Stimulated activated CD4-positive, alpha-beta T cell treated with anti-CD3 and anti-CD28 coated beads, TNF-alpha, amount 100 ng/mL, for 24 hours (primary cell): ENCODE results near the gene SPEG.
A peak's percentile ranks its signal among the peaks of the same experiment; 100 is the strongest.

Experiments used
- DNase-seq, 3 experiments: peaks; one replicate each; pipeline ENCODE4 v3.0.0-alpha.2; 2020; ENCODE audit warnings: low read depth in 3 of 3

SPEG gene

GRCh38 chr2:219496825-219497494 lies 62.3 kb downstream of the SPEG start:
- DNase-seq = no peak

- peak in 1 of 3 experiments; percentile 28 for DNase-seq
Observed at GRCh38 chr2:219497495-219498279, 63.0 kb downstream of the SPEG start.

DNA sequence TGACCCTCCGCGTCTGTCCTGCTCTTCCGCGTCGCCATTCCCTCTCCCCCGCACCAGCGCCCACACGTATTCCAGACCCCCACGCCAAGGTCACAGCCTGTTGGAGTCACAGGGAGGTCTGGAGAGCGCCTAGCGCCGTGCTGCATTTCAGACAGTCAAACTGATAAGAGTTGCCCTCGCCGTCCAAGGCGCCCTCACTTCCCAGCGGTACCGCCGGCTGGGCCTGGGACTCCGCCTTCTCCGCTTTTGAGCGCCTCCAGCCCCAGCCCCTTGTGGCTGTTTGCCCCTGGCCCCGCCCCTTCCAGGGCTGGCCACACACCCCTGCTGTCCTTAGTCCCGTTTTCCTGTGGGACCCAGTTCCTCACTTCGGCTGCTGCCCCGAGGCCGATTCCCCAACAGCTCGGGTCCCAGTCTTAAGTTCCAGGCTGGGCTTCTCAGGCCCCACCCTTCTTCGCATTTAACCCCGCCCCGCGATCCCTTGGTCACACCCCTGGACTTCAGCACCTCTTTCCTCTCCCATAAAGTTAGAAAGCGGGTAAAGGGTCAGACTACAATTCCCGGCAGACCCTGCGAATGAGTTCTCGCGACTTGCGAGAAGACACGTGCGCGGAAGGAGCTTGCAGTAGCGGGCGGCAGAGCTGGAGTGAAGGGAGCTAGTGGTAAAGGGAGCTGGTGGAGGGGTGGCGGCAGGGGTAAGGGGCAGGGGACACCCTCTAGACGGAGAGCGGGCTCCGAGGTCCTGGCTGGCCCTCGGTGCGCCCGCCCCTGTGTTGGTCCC lies 63.8 kb downstream of the SPEG start, which contains the start of gene GMPPA:
Gene GMPPA, plus strand, starts transcription at position 612 of the 778 bp plus-strand sequence. CDS start 1,085 bp downstream, outside the sequence.
- DNase-seq = peak; percentile 79 to 93 (median 90)

DNA sequence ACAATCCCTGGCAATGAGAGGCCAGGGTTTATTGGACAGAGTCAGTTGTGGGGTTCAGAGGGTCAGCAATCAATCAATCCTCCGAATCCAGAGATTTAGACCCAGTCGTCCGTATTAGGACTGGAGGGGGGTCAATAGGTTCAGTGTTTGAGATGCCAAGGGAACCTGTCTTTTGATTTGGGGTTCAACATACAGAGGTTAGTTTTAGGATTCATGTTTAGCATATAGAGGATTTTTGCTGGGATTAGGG lies 64.3 kb downstream of the SPEG start:
- no peak for DNase-seq

DNA sequence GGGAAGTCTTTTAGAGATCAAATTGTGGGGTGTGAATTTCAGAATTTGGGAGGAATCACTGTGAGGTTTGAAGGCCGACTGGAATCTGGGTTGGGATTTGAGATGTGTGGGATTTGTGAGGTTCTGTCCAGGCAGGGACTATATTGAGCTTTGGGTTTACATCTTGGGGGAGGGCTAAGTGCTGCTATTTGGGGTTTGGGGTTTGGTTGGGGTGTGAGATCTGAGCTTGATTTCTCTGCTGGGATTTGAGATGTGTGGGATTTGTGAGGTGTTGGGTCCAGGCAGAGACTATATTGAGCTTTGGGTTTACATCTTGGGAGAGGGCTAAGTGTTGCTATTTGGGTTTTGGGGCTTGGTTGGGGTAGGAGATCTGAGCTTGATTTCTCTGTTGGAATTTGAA lies 64.9 kb downstream of the SPEG start:
- DNase-seq = no peak

- no peak for DNase-seq
Observed at GRCh38 chr2:219500135-219500534, 65.5 kb downstream of the SPEG start.

GRCh38 chr2:219501849-219502248 lies 67.2 kb downstream of the SPEG start:
- DNase-seq = no peak

DNA sequence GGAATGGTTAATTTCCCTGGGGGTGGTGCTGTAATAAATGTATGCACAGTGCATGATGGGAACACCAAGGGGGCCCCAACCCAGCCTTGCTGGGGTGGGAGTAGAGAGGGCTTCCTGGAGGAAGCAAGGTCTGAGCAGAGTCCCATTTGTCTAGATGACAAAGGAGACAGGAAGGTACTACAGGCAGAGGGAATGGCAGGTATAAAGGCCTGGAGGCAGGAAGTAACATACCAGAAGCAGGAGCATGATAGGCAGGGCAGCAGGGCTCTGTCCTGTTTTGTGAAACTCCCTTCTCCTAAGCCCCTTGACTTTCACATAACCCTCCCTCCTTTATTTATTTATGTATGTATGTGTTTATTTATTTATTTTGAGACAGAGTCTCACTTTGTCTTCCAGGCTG lies 68.0 kb downstream of the SPEG start:
- DNase-seq = no peak

DNA sequence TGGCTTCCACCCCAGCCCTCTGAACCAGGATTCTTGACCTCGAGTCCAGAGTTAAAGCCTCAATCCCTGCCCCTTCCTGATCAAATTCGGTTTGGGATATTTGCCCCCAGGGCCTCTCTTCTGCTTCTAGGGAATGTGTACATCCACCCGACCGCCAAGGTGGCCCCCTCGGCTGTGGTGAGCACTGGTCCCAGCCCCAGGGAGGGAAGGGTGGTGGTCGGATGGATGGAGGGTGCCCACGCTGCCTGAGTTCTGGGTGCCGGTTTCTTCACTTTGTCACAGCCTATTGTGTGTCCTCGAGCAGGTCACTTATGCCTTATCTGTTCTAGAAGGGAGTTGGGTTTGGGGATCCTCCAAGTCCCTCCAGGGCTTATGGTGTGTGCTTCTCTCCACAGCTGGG lies 70.9 kb downstream of the SPEG start:
- DNase-seq = no peak

- no peak for DNase-seq
Observed at GRCh38 chr2:219506153-219506801, 71.6 kb downstream of the SPEG start.

DNA sequence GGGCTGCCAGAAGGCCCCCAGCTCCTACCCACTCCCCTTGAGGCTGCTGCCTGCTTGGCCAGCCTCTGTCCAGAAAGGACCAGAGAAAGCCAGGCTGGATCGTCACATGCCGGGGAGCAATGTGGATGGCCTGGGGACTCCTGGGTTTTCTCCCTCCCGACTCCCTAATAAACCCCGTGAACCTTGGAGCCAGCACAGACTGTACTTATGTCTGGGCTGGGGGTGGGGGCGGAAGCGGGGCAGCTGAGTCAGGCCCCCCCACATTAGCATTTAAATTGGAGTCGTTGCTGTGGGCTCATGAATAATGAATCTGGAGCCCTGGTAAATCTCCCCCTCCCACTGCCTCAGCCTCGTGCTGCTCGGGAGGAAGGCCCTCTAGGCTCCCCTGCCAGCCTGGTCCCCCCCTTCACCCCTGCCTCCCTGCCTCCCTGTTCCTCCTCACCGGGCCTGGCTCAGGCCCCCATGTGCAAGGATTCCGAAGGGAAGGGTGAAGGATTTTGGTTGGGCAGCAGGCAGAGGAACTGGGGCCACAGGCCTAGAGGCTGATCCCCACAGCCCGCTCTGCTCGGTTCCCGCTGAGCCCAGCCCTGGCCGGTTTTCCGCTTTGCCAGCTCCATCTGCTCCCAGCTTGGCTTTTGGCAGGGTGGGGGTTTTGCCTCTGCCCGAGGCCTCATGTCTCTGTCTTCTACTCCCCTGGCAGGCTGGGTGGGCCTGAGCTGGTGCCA lies 72.3 kb downstream of the SPEG start:
- no peak for DNase-seq

DNA sequence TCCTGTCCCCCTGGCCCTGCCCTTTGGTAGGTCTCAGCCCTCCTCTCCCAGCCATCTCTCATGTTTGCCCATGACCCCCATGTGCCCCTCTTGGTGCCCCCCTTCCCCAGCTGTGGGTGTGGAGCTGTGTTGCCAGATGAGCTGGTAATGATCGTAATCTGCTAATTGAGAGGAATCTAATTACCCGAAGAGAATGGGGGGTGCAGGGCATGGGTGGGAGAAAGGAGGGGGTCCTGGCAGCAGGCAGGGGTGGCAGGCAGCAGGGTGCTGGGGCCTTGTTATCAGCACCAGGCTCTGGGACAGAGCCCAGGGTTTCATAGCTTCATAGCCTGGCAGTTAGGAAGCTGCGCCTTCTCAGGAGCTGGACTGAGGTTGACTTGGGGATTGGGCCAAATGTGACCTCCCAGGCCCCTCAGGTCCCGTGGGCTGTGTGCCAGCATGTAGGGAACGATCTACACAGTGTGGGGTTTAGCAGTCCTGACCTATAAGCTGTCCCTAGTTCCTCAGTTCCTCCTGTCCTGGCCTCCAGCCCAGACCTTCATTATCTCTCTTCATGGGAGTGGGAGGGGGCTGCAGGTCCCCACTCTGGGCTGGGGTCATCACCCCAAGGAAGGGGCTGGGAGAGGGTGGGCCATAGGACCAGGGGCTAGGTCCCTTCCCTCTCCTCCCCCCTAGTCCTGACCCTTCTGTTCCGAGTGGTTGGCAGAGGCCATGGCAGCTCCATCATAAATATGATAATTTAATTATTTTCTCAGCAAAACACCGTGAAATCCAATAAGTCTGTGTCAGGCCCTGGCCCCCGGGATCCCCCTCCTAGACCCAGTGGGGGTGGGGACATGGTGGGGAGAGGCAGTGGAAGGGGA lies 73.2 kb downstream of the SPEG start:
- DNase-seq = no peak

- DNase-seq = no peak
Observed at GRCh38 chr2:219508444-219508734, 73.7 kb downstream of the SPEG start.

GRCh38 chr2:219508971-219509779 lies 74.5 kb downstream of the SPEG start:
- no peak for DNase-seq

GRCh38 chr2:219509780-219510511 lies 75.3 kb downstream of the SPEG start:
- DNase-seq = peak in 2 of 3 experiments; percentile 16 to 52

GRCh38 chr2:219510512-219511135 lies 76.0 kb downstream of the SPEG start:
- DNase-seq = no peak

DNA sequence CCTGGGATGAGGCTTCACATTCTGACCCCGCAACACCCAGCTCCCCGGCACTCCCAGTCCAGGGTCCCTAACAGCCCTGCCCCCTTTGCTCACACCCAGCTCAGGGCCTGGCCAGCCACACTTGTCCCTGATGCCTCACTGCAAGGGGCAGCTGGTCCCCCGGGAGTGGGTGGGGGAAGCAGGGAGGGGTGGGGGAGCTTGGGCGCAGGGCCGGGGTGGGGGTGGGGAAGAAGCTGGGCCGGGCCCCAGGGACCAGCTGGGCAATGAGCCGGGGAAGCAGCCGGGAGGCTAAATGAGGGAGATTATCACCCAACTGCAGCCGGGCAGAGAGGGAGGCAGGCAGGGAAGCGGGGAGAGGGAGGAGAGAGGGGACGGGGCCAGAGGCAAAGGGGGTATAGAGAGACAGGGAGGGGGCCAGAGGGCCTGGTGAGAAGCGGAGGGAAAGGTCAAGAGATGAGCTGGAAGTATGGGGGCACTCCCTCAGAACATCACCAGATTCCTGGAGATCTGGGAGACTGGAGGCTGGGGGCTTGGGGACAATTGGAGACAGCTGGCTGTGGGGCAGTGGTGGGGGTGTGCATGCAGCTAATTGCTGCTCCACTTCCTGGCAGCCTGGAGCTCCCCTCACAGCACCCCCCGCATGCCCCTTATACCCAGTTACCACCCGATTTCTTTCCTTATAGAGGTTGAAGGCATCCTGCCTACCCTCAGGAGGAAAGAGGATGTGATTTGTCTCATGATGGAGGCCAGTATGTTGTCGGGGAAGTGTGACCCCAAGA lies 77.1 kb downstream of the SPEG start:
- no peak for DNase-seq
